ENCODE measurements around the gene RUFY4. TPM values are rescaled to one million over a fixed set of nuclear protein-coding genes. Genes with fewer than 3 reads are reported as not detected.
"Not testable (repeated sequence)": the region's sequence is repeated elsewhere in the genome, so short reads cannot be mapped to it uniquely, and the experiment has no call there.

The RUFY4 gene
- total RNA-seq, 1 donor from 2014 or later: not detected

- Mint-ChIP-seq H3K27me3 (peaks cover 31% of the 10 kb centered on the region), H3K36me3 (no peaks in the 10 kb centered on the region)
These were observed 28.9 kb downstream of the RUFY4 start for GRCh38 chr2:218097975-218098374.

GRCh38 chr2:218108834-218109233 lies 39.8 kb downstream of the RUFY4 start:
- H3K4me1 Mint-ChIP-seq (ENCODE audit: unreplicated experiment); H3K9me3 Mint-ChIP-seq; H3K4me3 Mint-ChIP-seq; H3K36me3 Mint-ChIP-seq; DNase-seq (ENCODE audit: extremely low spot score, unreplicated experiment); H3K27ac Mint-ChIP-seq: not testable (repeated sequence)
- peaks cover 39% of the 10 kb centered on the region for H3K27me3 Mint-ChIP-seq

More at GRCh38 chr2:218097975-218098374, 28.9 kb downstream of the RUFY4 start:
- no peak for TF ChIP-seq CTCF (conservative IDR thresholded peaks at IDR 0.05)
- Mint-ChIP-seq H3K4me1 (ENCODE audit: unreplicated experiment) (no peaks in the 10 kb centered on the region), H3K9me3 (no peaks in the 10 kb centered on the region), H3K27ac (no peak overlapping the region), H3K4me3 (no peak overlapping the region)
- no peak for DNase-seq (ENCODE audit: extremely low spot score, unreplicated experiment)

- not testable (repeated sequence) for H3K36me3 Mint-ChIP-seq; H3K4me3 Mint-ChIP-seq; DNase-seq (ENCODE audit: extremely low spot score, unreplicated experiment); H3K4me1 Mint-ChIP-seq (ENCODE audit: unreplicated experiment); H3K9me3 Mint-ChIP-seq; H3K27me3 Mint-ChIP-seq; H3K27ac Mint-ChIP-seq
These were observed 52.7 kb downstream of the RUFY4 start for GRCh38 chr2:218121789-218122188.

GRCh38 chr2:218122286-218122685 lies 53.2 kb downstream of the RUFY4 start:
- H3K4me3 Mint-ChIP-seq; H3K27ac Mint-ChIP-seq; DNase-seq (ENCODE audit: extremely low spot score, unreplicated experiment); H3K27me3 Mint-ChIP-seq; H3K9me3 Mint-ChIP-seq; H3K4me1 Mint-ChIP-seq (ENCODE audit: unreplicated experiment); H3K36me3 Mint-ChIP-seq: not testable (repeated sequence)

- H3K27me3 Mint-ChIP-seq: peaks cover 6% of the 10 kb centered on the region
- no peak for DNase-seq (ENCODE audit: extremely low spot score, unreplicated experiment)
- peaks cover 8% of the 10 kb centered on the region for H3K9me3 Mint-ChIP-seq
- no peak overlapping the region for H3K4me3 Mint-ChIP-seq
- H3K36me3 Mint-ChIP-seq: no peaks in the 10 kb centered on the region
- no peak overlapping the region for H3K27ac Mint-ChIP-seq
- TF ChIP-seq CTCF (conservative IDR thresholded peaks at IDR 0.05): no peak
- H3K4me1 Mint-ChIP-seq (ENCODE audit: unreplicated experiment): no peaks in the 10 kb centered on the region
These were observed 54.9 kb downstream of the RUFY4 start for GRCh38 chr2:218123986-218124385.

- Mint-ChIP-seq H3K36me3 (no peaks in the 10 kb centered on the region), H3K4me1 (ENCODE audit: unreplicated experiment) (no peaks in the 10 kb centered on the region)
These were observed 56.0 kb downstream of the RUFY4 start for GRCh38 chr2:218125095-218125494.

GRCh38 chr2:218125626-218126080 lies 56.6 kb downstream of the RUFY4 start, which contains the start of gene CXCR2:
Gene CXCR2, plus strand, starts transcription at chr2:218126028. Its CDS starts 8,774 bp downstream, at chr2:218134802.
- Mint-ChIP-seq H3K27me3 (peaks cover 10% of the 10 kb centered on the region), H3K9me3 (peaks cover 8% of the 10 kb centered on the region), H3K4me1 (ENCODE audit: unreplicated experiment) (no peaks in the 10 kb centered on the region), H3K27ac (no peak within 1 kb of the TSS), H3K4me3 (no peak within 1 kb of the TSS), H3K36me3 (no peaks in the 10 kb centered on the region)
- no peak for TF ChIP-seq CTCF (conservative IDR thresholded peaks at IDR 0.05)
- DNase-seq (ENCODE audit: extremely low spot score, unreplicated experiment): no peak

More at GRCh38 chr2:218125095-218125494, 56.0 kb downstream of the RUFY4 start:
- H3K27me3 Mint-ChIP-seq: peaks cover 10% of the 10 kb centered on the region
- DNase-seq (ENCODE audit: extremely low spot score, unreplicated experiment): no peak
- H3K27ac Mint-ChIP-seq: no peak overlapping the region
- peaks cover 8% of the 10 kb centered on the region for H3K9me3 Mint-ChIP-seq
- H3K4me3 Mint-ChIP-seq: no peak overlapping the region
- no peak for TF ChIP-seq CTCF (conservative IDR thresholded peaks at IDR 0.05)
